Endothelial cell of umbilical vein (primary cell): ENCODE measurements around the gene DHX34. TPM values are rescaled to one million over a fixed set of nuclear protein-coding genes. Genes with fewer than 3 reads are reported as not detected.

Experiments
- BruUV-seq: library from RNA; stranded (reverse); fragments of 400-500 nt; replicated peaks from 2 replicates; lab custom pipeline; 2021; lab: Mats Ljungman, UMichigan
- CTCF ChIA-PET: fragments of 300-600, 350-600 bp; sonication (Branson Sonifier 250); formaldehyde crosslinking; loops from one replicate; lab custom pipeline; 2021; ENCODE audit warnings: antibody characterized with exemption, inconsistent platforms; lab: Charles Lee
- POLR2A ChIA-PET: fragments of 300-600, 350-600 bp; sonication (Branson Sonifier 250); formaldehyde crosslinking; loops from one replicate; lab custom pipeline; 2021; ENCODE audit warnings: antibody characterized with exemption, inconsistent platforms; lab: Charles Lee
- DNase-seq: peaks from one replicate; pipeline ENCODE4 v3.0.0-alpha.2; 2011; ENCODE audit warnings: low read depth, low spot score
- FAIRE-seq: peaks from 2 replicates; lab custom pipeline; 2011; peaks lifted over from hg19 to GRCh38; lab: Jason Lieb, UNC
- H2AFZ ChIP-seq: 2 replicates; pipeline ENCODE4 v1.6.0; 2012; ENCODE audit warnings: low read depth, low read length, control low read depth, inconsistent platforms
- H3K27ac ChIP-seq: 2 replicates; pipeline ENCODE4 v1.5.1; 2011; ENCODE audit warnings: low read depth, mild to moderate bottlenecking, control low read depth, low read length, moderate library complexity; ENCODE audit not compliant: insufficient read depth
- H3K27me3 ChIP-seq, 2 experiments: 2 replicates each; pipeline versions ENCODE4 v1.6.0 to v1.6.1; 2011; ENCODE audit warnings: low read length in 2 of 2, mixed read lengths in 1 of 2; ENCODE audit not compliant: control insufficient read depth in 2 of 2, insufficient read depth in 2 of 2
- H3K36me3 ChIP-seq, 2 experiments: 2 replicates in 1 of 2; 3 replicates in 1 of 2; pipeline ENCODE4 v1.5.1; 2011; ENCODE audit warnings: low read length in 2 of 2, mild to moderate bottlenecking in 1 of 2, moderate library complexity in 1 of 2; ENCODE audit not compliant: control insufficient read depth in 2 of 2, insufficient read depth in 2 of 2; ENCODE audit errors: extremely low read depth in 1 of 2
- H3K4me1 ChIP-seq: 3 replicates; pipeline ENCODE4 v1.5.1; 2011; ENCODE audit warnings: mild to moderate bottlenecking, low read length; ENCODE audit not compliant: control insufficient read depth, insufficient read depth; ENCODE audit errors: extremely low read depth
- H3K4me2 ChIP-seq: 2 replicates; pipeline ENCODE4 v1.6.1; 2011; ENCODE audit warnings: low read length, control low read depth, mixed read lengths; ENCODE audit not compliant: insufficient read depth
- H3K4me3 ChIP-seq, 3 experiments: fragments of 200-600 bp in 1 of 3; sonication (generic), shearing (Covaris generic) in 1 of 3; replicated peaks in 1 of 3; 2 replicates each; pipeline ENCODE4 v1.5.1; 2011 to 2016; ENCODE audit warnings: control low read depth in 3 of 3, low read length in 3 of 3, mild to moderate bottlenecking in 2 of 3, inconsistent platforms in 1 of 3, low read depth in 1 of 3, moderate library complexity in 1 of 3; ENCODE audit not compliant: insufficient read depth in 1 of 3
- H3K79me2 ChIP-seq: 2 replicates; pipeline ENCODE4 v1.6.0; 2012; ENCODE audit warnings: low read length, inconsistent platforms; ENCODE audit not compliant: control insufficient read depth, insufficient read depth
- H3K9ac ChIP-seq: replicated peaks from 2 replicates; pipeline ENCODE3; 2011; ENCODE audit warnings: low read length, control low read depth; ENCODE audit not compliant: insufficient read depth; ENCODE audit errors: extremely low read depth
- H3K9me1 ChIP-seq: replicated peaks from 3 replicates; pipeline ENCODE4 v1.6.0; 2011; ENCODE audit warnings: mild to moderate bottlenecking, low read length; ENCODE audit not compliant: control insufficient read depth, insufficient read depth; ENCODE audit errors: extremely low read depth
- H3K9me3 ChIP-seq: replicated peaks from 2 replicates; pipeline ENCODE4 v1.5.1; 2012; ENCODE audit warnings: low read length, inconsistent platforms; ENCODE audit not compliant: control insufficient read depth, insufficient read depth
- H4K20me1 ChIP-seq: replicated peaks from 2 replicates; pipeline ENCODE3; 2011; ENCODE audit warnings: mild to moderate bottlenecking, low read length; ENCODE audit not compliant: control insufficient read depth, insufficient read depth; ENCODE audit errors: extremely low read depth
- EZH2 ChIP-seq: IDR thresholded peaks from 2 replicates; pipeline ENCODE4 v1.6.1; 2012; ENCODE audit warnings: borderline replicate concordance, low read depth, mild to moderate bottlenecking, moderate library complexity, low read length, inconsistent platforms; ENCODE audit not compliant: severe bottlenecking
- FOS ChIP-seq: IDR thresholded peaks from 2 replicates; pipeline ENCODE4 v1.6.1; 2011; ENCODE audit warnings: mild to moderate bottlenecking, low read length, moderate library complexity, borderline replicate concordance; ENCODE audit not compliant: insufficient read depth
- GATA2 ChIP-seq: IDR thresholded peaks from 2 replicates; pipeline ENCODE4 v1.7.0; 2011; ENCODE audit warnings: low read depth, mild to moderate bottlenecking, moderate library complexity, mixed read lengths, low read length; ENCODE audit not compliant: insufficient read length, insufficient read depth
- JUN ChIP-seq: IDR thresholded peaks from 2 replicates; pipeline ENCODE4 v1.6.1; 2011; ENCODE audit warnings: borderline replicate concordance, low read depth; ENCODE audit not compliant: insufficient read length, insufficient read depth
- MYC ChIP-seq: IDR thresholded peaks from one replicate; pipeline ENCODE4 v1.6.1; 2011; ENCODE audit warnings: mild to moderate bottlenecking, low read depth, low read length
- POLR2AphosphoS5 ChIP-seq: IDR thresholded peaks from 2 replicates; pipeline ENCODE4 v1.6.1; 2012; ENCODE audit warnings: low read depth, mild to moderate bottlenecking, control low read depth, low read length, moderate library complexity; ENCODE audit not compliant: insufficient read depth
- dilution Hi-C: fragments of 300-500 bp; cut with MboI; formaldehyde crosslinking; loops from one replicate; pipeline ENCODE4 v1.15.0; 2019; ENCODE audit warnings: low sequenced_read_pairs; ENCODE audit not compliant: extremely low pct_ligation_motif_present
- intact Hi-C: fragments of 100-400 bp; cut with micrococcal nuclease; formaldehyde crosslinking; loops from one replicate; pipeline ENCODE4 v1.10.0; 2022
- polyA plus RNA-seq, 4 experiments: library from polyadenylated mRNA; depleted of rRNA in 3 of 4; stranded (reverse) in 3 of 4; unstranded in 1 of 4; fragments of >200 nt; gene quantifications; 2 replicates each; pipeline versions ENCODE4 v1.2.1 to v1.2.3, GENCODE V29; 2011 to 2012; ENCODE audit warnings: missing spikeins in 1 of 4
- total RNA-seq: library from RNA; stranded (reverse); gene quantifications from 2 replicates; pipeline ENCODE4 v1.2.3, GENCODE V29; 2021
- TF ChIP-seq, protein P1 (sequence below): IDR thresholded peaks from 2 replicates; pipeline ENCODE4 v1.6.1; 2011; ENCODE audit not compliant: insufficient read depth, insufficient read length

Gene DHX34
- total and polyA plus RNA-seq, 2 donors (not counting 3 experiments of a cell fraction or from before 2014, with no cell fraction given): 12.8 to 20.7 TPM

DNA sequence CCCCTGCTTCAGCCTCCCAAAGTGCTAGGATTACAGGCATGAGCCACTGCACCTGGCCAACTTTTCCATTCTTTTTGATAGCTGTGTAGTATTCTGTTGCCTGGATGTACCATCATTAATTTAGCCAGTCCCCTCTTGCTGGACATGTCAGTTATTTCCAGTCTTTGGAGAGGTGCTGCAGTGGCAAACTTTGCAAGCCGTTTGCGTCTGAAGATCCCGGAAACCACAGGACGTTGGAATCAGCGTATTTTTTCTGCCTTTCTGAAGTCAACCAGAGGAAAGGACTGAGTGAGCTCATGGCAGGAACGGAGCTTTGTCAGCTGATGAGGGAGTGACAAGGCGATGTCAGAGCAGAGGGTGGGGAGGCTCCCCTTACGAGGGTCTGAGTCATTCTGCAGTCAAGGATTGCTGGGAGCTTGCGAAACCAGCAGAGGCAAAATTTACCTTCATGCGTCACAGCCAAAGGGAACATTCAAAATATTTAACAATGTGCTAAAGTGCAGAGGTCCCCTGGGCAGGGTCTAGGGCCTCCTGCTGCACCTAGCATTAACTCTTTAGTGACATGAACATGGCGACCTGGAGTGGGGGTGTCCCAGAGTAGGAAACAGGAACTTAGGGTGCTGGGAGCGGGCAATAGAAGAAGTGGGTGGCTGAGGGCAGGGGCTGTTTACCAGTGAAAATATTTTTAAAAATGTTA lies 33.8 kb upstream of the DHX34 start:
- no peak overlapping the region for H2AFZ ChIP-seq
- peaks cover 0 to 4% of the 10 kb centered on the region in 2 experiments for H3K27me3 ChIP-seq
- H3K4me2 ChIP-seq: no peak overlapping the region
- CTCF ChIA-PET: interaction anchor here (0.9 to 1.5 kb wide), 5 partner anchors 9 to 76 kb away, joined by 3 to 6 read pairs (median 4); partner anchors contain the start of gene DHX34
- POLR2A ChIA-PET: interaction anchor here (1.3 kb wide), 1 partner anchor 33 kb away, joined by 3 read pairs; no protein-coding TSS in a partner anchor
- H3K36me3 ChIP-seq: no peaks in the 10 kb centered on the region
- no peaks in the 10 kb centered on the region for H3K79me2 ChIP-seq
- H3K4me3 ChIP-seq: no peak overlapping the region
- no peaks in the 10 kb centered on the region for H3K9me3 ChIP-seq
- no peak for TF ChIP-seq POLR2AphosphoS5
- TF ChIP-seq MYC: no peak
- TF ChIP-seq, protein P1, sequence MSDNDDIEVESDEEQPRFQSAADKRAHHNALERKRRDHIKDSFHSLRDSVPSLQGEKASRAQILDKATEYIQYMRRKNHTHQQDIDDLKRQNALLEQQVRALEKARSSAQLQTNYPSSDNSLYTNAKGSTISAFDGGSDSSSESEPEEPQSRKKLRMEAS: no peak
- no peak for TF ChIP-seq JUN
- peak; percentile 66 for TF ChIP-seq FOS
- TF ChIP-seq GATA2: no peak
- no peak for TF ChIP-seq EZH2
- no peak for FAIRE-seq
- no TSS peak for BruUV-seq
- no peak overlapping the region for H3K27ac ChIP-seq
- H4K20me1 ChIP-seq: no peaks in the 10 kb centered on the region
- H3K9ac ChIP-seq: no peak overlapping the region
- peak; percentile 11 for DNase-seq
- H3K4me1 ChIP-seq: no peaks in the 10 kb centered on the region
- intact Hi-C loops (no loop called here), dilution Hi-C loops (no loop called here)
- no peaks in the 10 kb centered on the region for H3K9me1 ChIP-seq
